Neural cell (in vitro differentiated cells): Measurements from ENCODE around the gene PRSS57.

Experiments
- EZH2 ChIP-seq: fragments of 200-600, 300-800 bp; shearing (Covaris generic), sonication (generic); IDR thresholded peaks from 2 replicates; pipeline ENCODE4 v1.6.1; 2014; ENCODE audit warnings: antibody characterized with exemption, low read length, borderline replicate concordance, mild to moderate bottlenecking; ENCODE audit not compliant: insufficient read depth, poor library complexity, severe bottlenecking
- POLR2AphosphoS5 ChIP-seq: IDR thresholded peaks from 2 replicates; pipeline ENCODE4 v1.6.1; 2012
- TF ChIP-seq, protein P1 (sequence below): fragments of 450-650 bp; IDR thresholded peaks from 2 replicates; pipeline ENCODE4 v1.5.1; 2014; ENCODE audit warnings: antibody characterized with exemption, mild to moderate bottlenecking, moderate library complexity; ENCODE audit not compliant: poor library complexity, severe bottlenecking

- TF ChIP-seq EZH2 = no peak
- TF ChIP-seq, protein P1, sequence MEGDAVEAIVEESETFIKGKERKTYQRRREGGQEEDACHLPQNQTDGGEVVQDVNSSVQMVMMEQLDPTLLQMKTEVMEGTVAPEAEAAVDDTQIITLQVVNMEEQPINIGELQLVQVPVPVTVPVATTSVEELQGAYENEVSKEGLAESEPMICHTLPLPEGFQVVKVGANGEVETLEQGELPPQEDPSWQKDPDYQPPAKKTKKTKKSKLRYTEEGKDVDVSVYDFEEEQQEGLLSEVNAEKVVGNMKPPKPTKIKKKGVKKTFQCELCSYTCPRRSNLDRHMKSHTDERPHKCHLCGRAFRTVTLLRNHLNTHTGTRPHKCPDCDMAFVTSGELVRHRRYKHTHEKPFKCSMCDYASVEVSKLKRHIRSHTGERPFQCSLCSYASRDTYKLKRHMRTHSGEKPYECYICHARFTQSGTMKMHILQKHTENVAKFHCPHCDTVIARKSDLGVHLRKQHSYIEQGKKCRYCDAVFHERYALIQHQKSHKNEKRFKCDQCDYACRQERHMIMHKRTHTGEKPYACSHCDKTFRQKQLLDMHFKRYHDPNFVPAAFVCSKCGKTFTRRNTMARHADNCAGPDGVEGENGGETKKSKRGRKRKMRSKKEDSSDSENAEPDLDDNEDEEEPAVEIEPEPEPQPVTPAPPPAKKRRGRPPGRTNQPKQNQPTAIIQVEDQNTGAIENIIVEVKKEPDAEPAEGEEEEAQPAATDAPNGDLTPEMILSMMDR = no peak
- no peak for TF ChIP-seq POLR2AphosphoS5
These were observed 23.8 kb upstream of the PRSS57 start for GRCh38 chr19:718991-719512.
